Uterus (tissue), 2 donors: ENCODE data around the gene HSDL2.

Experiments
- POLR2A ChIP-seq, 2 donors: fragments of 450-650 bp; IDR thresholded peaks; one replicate each; pipeline ENCODE4 v1.6.1; 2016; ENCODE audit warnings: antibody characterized with exemption in 2 of 2, mild to moderate bottlenecking in 1 of 2, moderate library complexity in 1 of 2
- TF ChIP-seq, protein P1 (sequence below), 4 experiments: fragments of 200-600 bp in 2 of 4; fragments of 450-650 bp in 2 of 4; sonication (generic) in 2 of 4; IDR thresholded peaks; one replicate each; pipeline ENCODE4 v1.5.1; 2016 to 2019; ENCODE audit warnings: antibody characterized with exemption in 4 of 4, mild to moderate bottlenecking in 2 of 4, moderate library complexity in 1 of 4

DNA sequence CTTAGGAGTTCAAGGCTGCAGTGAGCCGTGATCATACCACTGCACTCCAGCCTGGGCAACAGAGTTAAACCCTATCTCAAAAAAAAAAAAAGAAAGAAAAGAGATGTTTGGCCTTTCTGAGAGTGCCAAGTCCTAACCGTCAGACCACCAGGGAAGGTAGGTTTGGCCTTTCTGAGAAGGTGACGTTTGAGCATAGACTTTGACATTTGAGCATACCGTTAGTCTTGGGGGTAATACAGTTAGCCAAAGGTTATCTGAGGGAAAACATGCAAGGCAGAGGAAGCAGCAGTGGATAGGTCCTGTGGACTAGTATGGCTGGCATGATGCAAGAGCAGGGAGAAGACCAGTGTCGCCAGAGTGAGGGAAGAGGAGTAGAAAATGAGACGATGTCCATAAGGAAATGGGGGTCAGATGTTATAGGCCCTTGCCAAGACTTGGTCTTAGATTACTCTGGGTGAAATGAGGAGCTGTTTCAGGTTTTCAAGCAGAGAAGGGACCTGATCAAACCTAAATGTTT is 50.2 kb downstream of the HSDL2 start:
- TF ChIP-seq, protein P1, sequence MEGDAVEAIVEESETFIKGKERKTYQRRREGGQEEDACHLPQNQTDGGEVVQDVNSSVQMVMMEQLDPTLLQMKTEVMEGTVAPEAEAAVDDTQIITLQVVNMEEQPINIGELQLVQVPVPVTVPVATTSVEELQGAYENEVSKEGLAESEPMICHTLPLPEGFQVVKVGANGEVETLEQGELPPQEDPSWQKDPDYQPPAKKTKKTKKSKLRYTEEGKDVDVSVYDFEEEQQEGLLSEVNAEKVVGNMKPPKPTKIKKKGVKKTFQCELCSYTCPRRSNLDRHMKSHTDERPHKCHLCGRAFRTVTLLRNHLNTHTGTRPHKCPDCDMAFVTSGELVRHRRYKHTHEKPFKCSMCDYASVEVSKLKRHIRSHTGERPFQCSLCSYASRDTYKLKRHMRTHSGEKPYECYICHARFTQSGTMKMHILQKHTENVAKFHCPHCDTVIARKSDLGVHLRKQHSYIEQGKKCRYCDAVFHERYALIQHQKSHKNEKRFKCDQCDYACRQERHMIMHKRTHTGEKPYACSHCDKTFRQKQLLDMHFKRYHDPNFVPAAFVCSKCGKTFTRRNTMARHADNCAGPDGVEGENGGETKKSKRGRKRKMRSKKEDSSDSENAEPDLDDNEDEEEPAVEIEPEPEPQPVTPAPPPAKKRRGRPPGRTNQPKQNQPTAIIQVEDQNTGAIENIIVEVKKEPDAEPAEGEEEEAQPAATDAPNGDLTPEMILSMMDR (IDR thresholded peaks at IDR 0.05) = no peak
- TF ChIP-seq POLR2A (IDR thresholded peaks at IDR 0.05) = no peak
